WTC11 (cell line): ENCODE results near the gene CAV1. TPM values are rescaled to one million over a fixed set of nuclear protein-coding genes. Genes with fewer than 3 reads are reported as not detected.

Source experiments
- ATAC-seq: fragments of 200-7000 bp; cut with Tn5 transposase; 2 replicates; pipeline ENCODE4 v1.10.0; 2021; ENCODE audit warnings: mild to moderate bottlenecking, moderate library complexity
- CTCF ChIA-PET: fragments of 300-600 bp; sonication (Branson Sonifier 250); formaldehyde crosslinking; loops from one replicate; lab custom pipeline; 2021; ENCODE audit warnings: antibody characterized with exemption; lab: Charles Lee
- POLR2A ChIA-PET: fragments of 350-600 bp; sonication (Branson Sonifier 250); formaldehyde crosslinking; loops from one replicate; lab custom pipeline; 2021; ENCODE audit warnings: antibody characterized with exemption; lab: Charles Lee
- DNase-seq: peaks from one replicate; pipeline ENCODE4 v3.0.0; 2021; ENCODE audit warnings: low spot score
- H3K27ac Mint-ChIP-seq: 2 replicates; pipeline ENCODE4 v1.8.0; 2021; ENCODE audit warnings: mixed read lengths
- H3K27me3 Mint-ChIP-seq: 2 replicates; pipeline ENCODE4 v1.8.0; 2021; ENCODE audit warnings: low read depth, mild to moderate bottlenecking, moderate library complexity, mixed read lengths
- H3K36me3 Mint-ChIP-seq: 2 replicates; pipeline ENCODE4 v1.8.0; 2021; ENCODE audit warnings: mixed read lengths
- H3K4me1 Mint-ChIP-seq: 2 replicates; pipeline ENCODE4 v1.8.0; 2022; ENCODE audit warnings: mixed read lengths
- H3K4me3 Mint-ChIP-seq: 2 replicates; pipeline ENCODE4 v1.8.0; 2021; ENCODE audit warnings: mild to moderate bottlenecking, moderate library complexity, mixed read lengths
- H3K9me3 Mint-ChIP-seq: 2 replicates; pipeline ENCODE4 v1.8.0; 2021; ENCODE audit warnings: mixed read lengths
- AFF4 ChIP-seq: sonication (generic); formaldehyde crosslinking; IDR thresholded peaks from 2 replicates; pipeline ENCODE4 v1.8.1; 2023; ENCODE audit warnings: mild to moderate bottlenecking, missing genetic modification reagents, borderline replicate concordance
- ATF6 ChIP-seq: sonication (generic); formaldehyde crosslinking; IDR thresholded peaks from 2 replicates; pipeline ENCODE4 v1.8.1; 2023; ENCODE audit warnings: mild to moderate bottlenecking, missing genetic modification reagents
- E2F1 ChIP-seq: sonication (generic); formaldehyde crosslinking; IDR thresholded peaks from 2 replicates; pipeline ENCODE4 v1.8.0; 2022; ENCODE audit warnings: mild to moderate bottlenecking, missing genetic modification reagents
- E2F5 ChIP-seq: sonication (generic); formaldehyde crosslinking; IDR thresholded peaks from 2 replicates; pipeline ENCODE4 v1.8.1; 2022; ENCODE audit warnings: mild to moderate bottlenecking, moderate library complexity, missing genetic modification reagents
- ELF4 ChIP-seq: sonication (generic); formaldehyde crosslinking; IDR thresholded peaks from 2 replicates; pipeline ENCODE4 v1.8.1; 2022; ENCODE audit warnings: low read depth, mild to moderate bottlenecking, moderate library complexity, missing genetic modification reagents
- ETV6 ChIP-seq: sonication (generic); formaldehyde crosslinking; IDR thresholded peaks from 2 replicates; pipeline ENCODE4 v1.8.1; 2022; ENCODE audit warnings: mild to moderate bottlenecking, missing genetic modification reagents
- FOXK1 ChIP-seq: sonication (generic); formaldehyde crosslinking; IDR thresholded peaks from 2 replicates; pipeline ENCODE4 v1.8.0; 2022; ENCODE audit warnings: mild to moderate bottlenecking, moderate library complexity, missing genetic modification reagents
- HMGA2 ChIP-seq: fragments of 250-450 bp; sonication (Bioruptor Pico); IDR thresholded peaks from 2 replicates; pipeline ENCODE4 v1.4.0; 2021; ENCODE audit warnings: mild to moderate bottlenecking, moderate library complexity
- IRF2 ChIP-seq: sonication (generic); formaldehyde crosslinking; IDR thresholded peaks from 2 replicates; pipeline ENCODE4 v1.8.0; 2022; ENCODE audit warnings: low read depth, missing genetic modification reagents, borderline replicate concordance
- MLX ChIP-seq: sonication (generic); formaldehyde crosslinking; IDR thresholded peaks from 2 replicates; pipeline ENCODE4 v1.8.1; 2023; ENCODE audit warnings: mild to moderate bottlenecking, missing genetic modification reagents, moderate library complexity
- MXD4 ChIP-seq: fragments of 250-450 bp; sonication (Bioruptor Pico); IDR thresholded peaks from 2 replicates; pipeline ENCODE4 v1.8.0; 2021; ENCODE audit warnings: mild to moderate bottlenecking, moderate library complexity, borderline replicate concordance
- total RNA-seq: library from RNA; stranded (reverse); gene quantifications from 3 replicates; pipeline ENCODE4 v1.2.3, GENCODE V29; 2021

Gene CAV1
- total RNA-seq, 1 experiment from 2014 or later = 19.7 TPM

GRCh38 chr7:116490351-116490750 lies 34.5 kb upstream of the CAV1 start (continued):
- TF ChIP-seq ATF6 (no peak), E2F1 (CRISPR knock-in tag) (no peak), ETV6 (no peak), AFF4 (CRISPR knock-in tag) (no peak), E2F5 (CRISPR knock-in tag) (no peak), HMGA2 (CRISPR knock-in tag) (no peak), FOXK1 (CRISPR knock-in tag) (no peak), MXD4 (CRISPR knock-in tag) (no peak), ELF4 (CRISPR knock-in tag) (no peak)

- no peak for TF ChIP-seq HMGA2 (CRISPR knock-in tag)
- ChIA-PET CTCF (interaction anchor here (0.5 kb wide), 1 partner anchor 22 kb away, joined by 3 read pairs; no protein-coding TSS in a partner anchor), POLR2A (no interaction called here)
- DNase-seq (no peak), ATAC-seq (no peak)
- H3K4me1 Mint-ChIP-seq = no peaks in the 10 kb centered on the region
- no peaks in the 10 kb centered on the region for H3K27me3 Mint-ChIP-seq
- H3K27ac Mint-ChIP-seq = no peak overlapping the region
- H3K36me3 Mint-ChIP-seq = no peaks in the 10 kb centered on the region
- H3K4me3 Mint-ChIP-seq = no peak overlapping the region
- peaks cover 4% of the 10 kb centered on the region; the same call in 1 of the 2 replicates for H3K9me3 Mint-ChIP-seq
Observed at GRCh38 chr7:116491887-116492653, 32.8 kb upstream of the CAV1 start.

GRCh38 chr7:116492654-116493109 lies 32.2 kb upstream of the CAV1 start:
- DNase-seq = no peak
- Mint-ChIP-seq H3K9me3 (peaks cover 7% of the 10 kb centered on the region; the same call in 1 of the 2 replicates), H3K27ac (no peak overlapping the region), H3K36me3 (no peaks in the 10 kb centered on the region), H3K27me3 (no peaks in the 10 kb centered on the region), H3K4me3 (no peak overlapping the region), H3K4me1 (no peaks in the 10 kb centered on the region)
- ChIA-PET CTCF (no interaction called here), POLR2A (no interaction called here)
- ATAC-seq = no peak
- TF ChIP-seq IRF2 (CRISPR knock-in tag) (no peak), MLX (CRISPR knock-in tag) (no peak)
